HEK293 (cell line): ENCODE results near the gene MASP1.

ENCODE experiments used
- CTCF ChIP-seq: fragments of 450-650 bp; formaldehyde crosslinking; IDR thresholded peaks from 2 replicates; pipeline ENCODE4 v1.5.1; 2016; ENCODE audit warnings: missing biosample characterization, missing genetic modification characterization
- EGR2 ChIP-seq: fragments of 450-650 bp; formaldehyde crosslinking; IDR thresholded peaks from 2 replicates; pipeline ENCODE4 v1.5.1; 2016; ENCODE audit warnings: low read depth, missing biosample characterization, missing genetic modification characterization
- KLF16 ChIP-seq: fragments of 450-650 bp; formaldehyde crosslinking; IDR thresholded peaks from 2 replicates; pipeline ENCODE4 v1.5.1; 2017; ENCODE audit warnings: missing biosample characterization, missing genetic modification characterization
- PRDM10 ChIP-seq: fragments of 450-650 bp; formaldehyde crosslinking; IDR thresholded peaks from 2 replicates; pipeline ENCODE4 v1.5.1; 2016; ENCODE audit warnings: missing biosample characterization, missing genetic modification characterization
- ZBTB21 ChIP-seq: fragments of 450-650 bp; formaldehyde crosslinking; IDR thresholded peaks from 2 replicates; pipeline ENCODE4 v1.5.1; 2017; ENCODE audit warnings: missing biosample characterization, missing genetic modification characterization
- ZNF302 ChIP-seq: fragments of 450-650 bp; formaldehyde crosslinking; IDR thresholded peaks from 2 replicates; pipeline ENCODE4 v1.5.1; 2016; ENCODE audit warnings: missing biosample characterization, missing genetic modification characterization, low read depth
- ZNF324 ChIP-seq: fragments of 450-650 bp; formaldehyde crosslinking; IDR thresholded peaks from 2 replicates; pipeline ENCODE4 v1.5.1; 2016; ENCODE audit warnings: missing biosample characterization, missing genetic modification characterization

GRCh38 chr3:187263270-187263669 lies 28.3 kb downstream of the MASP1 start:
- TF ChIP-seq CTCF (tag by site-specific recombination): no peak
- TF ChIP-seq ZNF324: no peak
- TF ChIP-seq PRDM10 (tag by site-specific recombination): no peak
- no peak for TF ChIP-seq EGR2 (tag by site-specific recombination)
- no peak for TF ChIP-seq ZBTB21
- TF ChIP-seq ZNF302: no peak
- TF ChIP-seq KLF16 (tag by site-specific recombination): no peak
